Mononuclear cell (primary cell): ENCODE measurements around the gene MRS2. TPM values are rescaled to one million over a fixed set of nuclear protein-coding genes. Genes with fewer than 3 reads are reported as not detected.
"Not testable (repeated sequence)": the region's sequence is repeated elsewhere in the genome, so short reads cannot be mapped to it uniquely, and the experiment has no call there.

Source experiments
- H3K27me3 ChIP-seq: 2 replicates; pipeline ENCODE4 v1.6.0; 2011; ENCODE audit warnings: low read length, control low read depth; ENCODE audit not compliant: insufficient read depth
- H3K4me1 ChIP-seq: 2 replicates; pipeline ENCODE4 v1.5.1; 2011; ENCODE audit warnings: mild to moderate bottlenecking, low read length, control low read depth; ENCODE audit not compliant: insufficient read depth
- H3K4me3 ChIP-seq: 2 replicates; pipeline ENCODE4 v1.5.1; 2011; ENCODE audit warnings: mild to moderate bottlenecking, low read length, moderate library complexity
- H3K9me3 ChIP-seq: 2 replicates; pipeline ENCODE4 v1.5.1; 2011; ENCODE audit warnings: low read depth, mild to moderate bottlenecking, control low read depth, low read length
- total RNA-seq: library from RNA; depleted of rRNA; stranded (reverse); fragments of >200 nt; gene quantifications from one replicate; pipeline ENCODE4 v1.2.3, GENCODE V29; 2012

The MRS2 gene
- total RNA-seq, 1 donor = 6.7 TPM

DNA sequence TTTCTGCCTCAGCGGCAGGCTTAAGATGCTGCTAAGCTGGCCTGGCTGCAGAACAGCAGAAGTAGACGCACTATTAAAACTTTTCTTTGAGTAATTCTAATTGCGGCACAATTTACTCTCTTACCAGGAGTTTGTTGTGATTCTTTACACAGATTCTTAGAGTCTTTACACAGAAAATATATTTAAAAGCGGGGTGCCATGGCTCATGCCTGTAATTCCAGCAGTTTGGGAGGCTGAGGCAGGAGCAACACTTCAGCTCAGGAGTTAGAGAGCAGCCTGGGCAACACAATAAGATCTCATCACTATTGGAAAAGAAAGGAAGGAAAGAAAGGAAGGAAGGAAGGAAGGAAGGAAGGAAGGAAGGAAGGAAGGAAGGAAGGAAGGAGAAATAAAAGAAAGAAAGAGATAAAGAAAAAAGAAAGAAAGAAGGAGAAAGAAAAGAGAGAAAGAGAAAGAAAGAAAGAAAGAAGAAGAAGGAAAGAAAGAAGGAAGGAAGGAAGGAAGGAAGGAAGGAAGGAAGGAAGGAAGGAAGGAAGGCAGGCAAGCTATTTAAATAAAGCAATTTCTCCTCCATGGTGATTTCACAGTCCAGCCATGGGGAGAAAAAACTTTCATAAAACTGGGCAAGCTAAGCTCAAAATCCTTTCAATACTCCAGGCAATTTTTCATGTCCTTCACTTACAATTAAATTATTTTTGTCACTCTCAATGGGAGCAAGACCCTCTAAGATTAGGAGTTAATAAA, 21.1 kb upstream of the MRS2 start:
- H3K4me1 ChIP-seq = no peaks in the 10 kb centered on the region
- H3K9me3 ChIP-seq = no peaks in the 10 kb centered on the region
- H3K4me3 ChIP-seq = no peak overlapping the region
- H3K27me3 ChIP-seq = no peaks in the 10 kb centered on the region

DNA sequence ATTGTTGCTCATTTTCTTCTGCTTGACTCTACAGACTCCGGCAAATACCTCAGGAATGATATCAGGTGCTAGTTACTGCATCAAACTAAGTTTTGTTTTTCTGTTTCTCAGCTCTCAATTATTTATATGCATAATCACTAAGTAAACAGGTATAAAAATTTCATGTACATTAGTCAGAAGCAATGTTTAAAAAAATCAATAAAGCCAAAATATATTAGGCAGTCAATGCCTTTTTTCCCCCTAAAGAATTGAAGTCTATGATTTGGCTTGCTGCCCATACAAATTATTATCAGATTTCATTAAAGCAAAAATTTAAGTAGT, 20.6 kb upstream of the MRS2 start:
- Histone ChIP-seq H3K4me3 (no peak overlapping the region), H3K9me3 (no peaks in the 10 kb centered on the region), H3K4me1 (no peaks in the 10 kb centered on the region), H3K27me3 (no peaks in the 10 kb centered on the region)

DNA sequence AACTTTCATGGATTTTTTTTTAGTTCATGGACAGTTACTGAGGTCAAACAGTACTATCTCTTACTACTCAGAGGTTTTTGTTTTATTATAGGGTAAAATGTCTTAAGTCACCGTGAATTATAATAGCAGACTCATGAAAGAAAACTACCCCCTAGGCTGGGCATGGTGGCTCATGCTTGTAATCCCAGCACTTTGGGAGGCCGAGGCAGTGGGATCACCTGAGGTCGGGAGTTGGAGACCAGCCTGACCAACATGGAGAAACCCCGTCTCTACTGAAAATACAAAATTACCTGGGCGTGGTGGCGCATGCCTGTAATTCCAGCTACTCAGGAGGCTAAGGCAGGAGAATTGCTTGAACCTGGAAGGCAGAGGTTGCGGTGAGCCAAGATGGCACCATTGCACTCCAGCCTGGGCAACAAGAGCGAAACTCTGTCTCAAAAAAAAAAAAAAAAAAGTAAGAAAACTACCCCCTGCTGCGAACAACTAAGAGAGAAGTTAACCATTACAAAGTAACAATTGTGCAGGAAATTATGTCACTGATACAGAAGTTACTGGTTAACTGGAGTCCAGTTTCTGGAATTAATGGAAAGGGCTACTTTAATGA, 19.7 kb upstream of the MRS2 start:
- not testable (repeated sequence) for H3K4me3 ChIP-seq, H3K9me3 ChIP-seq, H3K4me1 ChIP-seq, H3K27me3 ChIP-seq

DNA sequence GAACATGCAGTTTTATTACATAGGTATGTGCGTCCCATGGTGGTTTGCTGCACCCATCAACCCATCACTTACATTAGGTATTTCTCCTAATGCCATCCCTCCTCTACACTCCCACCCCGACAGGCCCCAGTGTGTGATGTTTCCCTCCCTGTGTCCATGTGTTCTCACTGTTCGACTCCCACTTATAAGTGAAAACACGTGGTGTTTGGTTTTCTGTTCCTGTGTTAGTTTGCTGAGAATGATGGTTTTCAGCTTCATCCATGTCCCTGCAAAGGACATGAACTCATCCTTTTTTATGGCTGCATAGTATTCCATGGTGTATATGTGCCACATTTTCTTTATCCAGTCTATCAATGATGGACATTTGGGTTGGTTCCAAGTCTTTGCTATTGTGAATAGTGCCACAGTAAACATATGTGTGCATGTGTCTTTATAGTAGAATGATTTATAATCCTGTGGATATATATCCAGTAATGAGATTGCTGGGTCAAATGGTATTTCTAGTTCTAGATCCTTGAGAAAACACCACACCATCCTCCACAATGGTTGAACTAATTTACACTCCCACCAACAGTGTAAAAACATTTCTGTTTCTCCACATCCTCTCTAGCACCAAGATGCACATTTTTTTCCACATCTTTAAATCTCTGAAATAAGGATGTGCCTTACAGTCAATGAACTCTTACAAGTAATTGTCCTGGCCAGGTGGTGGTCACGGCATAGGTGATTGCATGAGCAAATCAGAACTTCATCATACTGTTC, 18.2 kb upstream of the MRS2 start:
- not testable (repeated sequence) for H3K27me3 ChIP-seq, H3K9me3 ChIP-seq, H3K4me1 ChIP-seq, H3K4me3 ChIP-seq

DNA sequence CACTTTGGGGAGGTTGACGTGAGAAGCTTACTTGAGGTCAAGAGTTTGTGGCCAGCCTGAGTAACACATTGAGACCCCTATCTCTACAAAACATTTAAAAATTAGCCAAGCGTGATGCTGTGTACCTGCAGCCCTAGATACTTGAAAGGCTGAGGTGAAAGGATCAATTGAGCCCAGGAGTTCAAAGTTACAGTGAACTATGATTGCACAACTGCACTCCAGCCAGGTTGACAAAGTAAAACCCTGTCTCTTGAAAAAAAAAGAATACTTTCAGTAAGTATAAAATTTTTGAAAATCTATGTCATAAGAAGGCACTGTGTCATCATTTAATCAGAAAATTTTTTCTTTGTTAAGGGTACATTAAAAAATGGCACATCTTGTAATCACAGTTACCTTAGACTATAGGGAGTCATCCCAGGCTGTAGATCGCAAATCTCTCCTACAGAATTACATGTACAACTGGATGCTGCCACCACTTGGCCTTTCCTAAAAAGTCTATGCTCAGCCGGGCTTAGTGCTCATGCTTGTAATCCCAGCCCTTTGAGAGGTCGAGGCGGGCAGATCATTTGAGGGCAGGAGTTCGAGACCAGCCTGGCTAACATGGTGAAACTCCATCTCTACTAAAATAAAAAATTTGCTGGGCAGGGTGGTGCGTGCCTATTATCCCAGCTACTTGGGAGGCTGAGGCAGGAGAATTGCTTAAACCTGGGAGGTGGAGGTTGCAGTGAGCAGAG, 17.0 kb upstream of the MRS2 start:
- H3K9me3 ChIP-seq = no peaks in the 10 kb centered on the region
- H3K4me1 ChIP-seq = no peaks in the 10 kb centered on the region
- H3K27me3 ChIP-seq = no peaks in the 10 kb centered on the region
- no peak overlapping the region for H3K4me3 ChIP-seq

DNA sequence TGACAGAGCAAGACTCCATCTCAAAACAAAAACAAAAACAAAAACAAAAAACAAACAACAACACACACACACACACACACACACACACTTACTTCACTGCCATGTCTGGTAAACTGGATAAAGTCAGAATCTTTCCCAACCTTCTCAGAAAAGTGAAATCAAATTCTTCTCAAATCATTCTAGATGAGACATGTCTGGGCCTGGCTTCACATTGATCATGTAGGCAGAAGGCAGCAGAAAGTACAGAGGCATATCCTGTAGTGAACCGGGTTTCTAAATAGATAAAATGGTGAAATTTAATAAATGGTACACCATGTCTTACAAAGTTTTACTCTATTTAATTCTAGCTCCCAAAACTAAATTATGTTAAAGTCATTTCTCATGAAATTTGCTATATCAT, 14.9 kb upstream of the MRS2 start:
- Histone ChIP-seq H3K9me3 (no peaks in the 10 kb centered on the region), H3K27me3 (no peaks in the 10 kb centered on the region), H3K4me1 (no peaks in the 10 kb centered on the region), H3K4me3 (no peak overlapping the region)

DNA sequence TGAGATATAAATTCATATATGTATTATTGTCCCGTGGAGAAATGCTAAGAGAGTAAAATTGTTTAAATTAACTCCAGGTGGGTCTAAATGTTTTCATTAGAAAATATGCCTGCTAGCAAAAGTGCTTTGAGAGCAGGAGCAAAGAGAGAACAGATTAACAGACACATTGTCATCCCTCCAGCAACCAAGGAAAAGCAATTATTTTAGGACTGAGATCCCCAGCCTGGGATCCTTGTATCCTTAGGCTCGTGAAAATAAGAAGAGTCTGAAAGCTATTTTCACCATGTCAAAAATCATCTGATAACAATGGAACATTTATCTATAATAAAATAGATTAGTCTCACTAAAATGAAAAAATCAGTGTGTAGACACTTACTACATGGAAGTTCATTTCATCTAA, 11.5 kb upstream of the MRS2 start:
- H3K9me3 ChIP-seq = no peaks in the 10 kb centered on the region
- H3K27me3 ChIP-seq = no peaks in the 10 kb centered on the region
- H3K4me1 ChIP-seq = peaks cover 11% of the 10 kb centered on the region
- no peak overlapping the region for H3K4me3 ChIP-seq

DNA sequence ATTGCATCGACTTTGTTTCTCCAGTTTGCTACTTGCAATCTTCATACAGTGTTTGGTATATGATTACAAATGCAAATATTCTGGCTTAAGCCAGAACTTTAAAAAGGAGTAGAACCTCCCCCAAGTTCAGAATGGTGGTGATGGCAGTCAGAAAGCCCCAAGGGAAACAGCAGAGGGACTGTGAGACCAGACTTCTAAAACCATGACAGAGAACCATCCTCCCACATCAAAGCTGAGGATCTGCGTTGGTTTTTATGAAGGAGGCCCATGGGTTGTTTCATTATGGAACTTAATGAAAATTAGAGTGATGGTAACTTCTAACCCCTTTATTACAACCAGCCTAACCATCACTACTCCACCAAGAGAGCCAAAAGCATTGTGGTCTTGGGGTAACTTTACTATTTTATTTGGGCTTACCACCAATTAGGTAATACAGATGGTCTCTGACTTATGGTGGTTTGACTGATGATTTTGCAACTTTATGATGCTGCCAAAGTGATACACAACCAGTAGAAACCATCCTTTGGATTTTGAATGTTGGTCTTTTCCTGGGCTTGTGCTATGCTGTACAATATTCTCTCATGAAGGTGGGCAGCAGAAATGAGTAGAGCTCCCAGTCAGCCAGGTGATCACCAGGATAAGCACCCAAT, 10.9 kb upstream of the MRS2 start:
- Histone ChIP-seq H3K27me3 (no peaks in the 10 kb centered on the region), H3K9me3 (no peaks in the 10 kb centered on the region), H3K4me1 (peaks cover 11% of the 10 kb centered on the region), H3K4me3 (no peak overlapping the region)

DNA sequence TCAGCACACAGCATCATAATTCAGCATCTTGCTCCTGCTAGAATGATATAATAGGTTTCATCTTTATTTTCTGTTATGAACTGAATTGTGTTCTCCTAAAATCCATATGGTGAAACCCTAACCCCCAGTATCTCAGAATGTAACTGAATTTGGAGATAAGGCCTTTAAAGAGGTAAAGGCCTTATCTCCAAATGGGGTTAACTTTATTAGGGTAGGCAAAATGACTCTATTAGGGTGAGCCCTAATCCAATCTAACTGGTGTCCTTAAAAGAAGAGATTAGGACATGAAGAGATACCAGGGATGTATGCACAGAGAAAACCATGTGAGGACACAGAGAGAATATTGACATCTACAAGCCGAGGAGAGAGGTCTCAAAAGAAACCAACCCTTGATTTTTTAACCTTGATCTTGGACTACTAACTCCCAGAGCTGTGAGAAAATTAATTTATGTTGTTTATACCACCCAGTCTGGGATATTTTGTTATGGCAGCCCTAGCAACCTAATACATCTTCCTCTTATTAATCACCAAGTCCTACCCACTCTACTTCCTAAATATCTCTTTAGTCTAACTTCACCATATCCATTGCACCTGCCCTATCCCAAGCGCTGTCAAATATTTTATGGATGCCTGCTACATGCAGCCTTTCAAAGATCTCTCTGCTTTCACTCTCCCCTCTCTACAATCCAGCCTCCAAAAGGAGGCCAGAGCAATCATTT, 8.5 kb upstream of the MRS2 start:
- H3K27me3 ChIP-seq = no peaks in the 10 kb centered on the region
- H3K4me1 ChIP-seq = peaks cover 11% of the 10 kb centered on the region
- no peak overlapping the region for H3K4me3 ChIP-seq
- H3K9me3 ChIP-seq = no peaks in the 10 kb centered on the region

DNA sequence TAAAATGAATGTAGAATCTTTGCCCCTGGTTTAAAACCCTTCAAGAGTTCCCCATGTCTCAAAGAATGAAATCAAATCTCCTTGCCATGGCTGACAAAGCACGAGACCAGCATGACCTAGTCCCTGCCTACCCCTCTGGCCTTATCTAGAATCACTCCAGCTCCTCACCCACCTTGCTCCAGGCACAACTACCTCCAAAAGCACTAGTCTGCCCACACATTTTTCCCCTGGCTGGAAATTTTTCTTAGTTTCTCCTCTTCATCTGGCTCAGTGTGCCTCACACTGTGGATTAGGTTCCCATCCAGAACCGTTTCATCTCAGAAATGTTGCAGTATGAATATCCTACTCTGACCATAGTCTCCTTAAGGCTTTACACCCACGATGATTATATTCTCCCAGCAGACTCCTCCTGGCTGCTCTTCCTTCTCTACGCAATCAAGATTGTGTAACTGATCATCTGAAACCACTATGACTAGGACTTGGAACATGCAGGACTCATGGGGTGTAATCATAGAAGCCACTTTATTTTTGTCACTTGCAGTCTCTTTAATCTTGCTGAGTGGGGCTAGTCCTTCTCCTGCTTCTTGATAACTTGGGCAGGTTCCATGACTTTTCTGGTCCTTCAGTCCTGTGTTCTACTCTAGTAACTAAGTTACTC, 7.8 kb upstream of the MRS2 start:
- Histone ChIP-seq H3K27me3 (no peaks in the 10 kb centered on the region), H3K4me3 (no peak overlapping the region), H3K9me3 (no peaks in the 10 kb centered on the region), H3K4me1 (peaks cover 11% of the 10 kb centered on the region)

DNA sequence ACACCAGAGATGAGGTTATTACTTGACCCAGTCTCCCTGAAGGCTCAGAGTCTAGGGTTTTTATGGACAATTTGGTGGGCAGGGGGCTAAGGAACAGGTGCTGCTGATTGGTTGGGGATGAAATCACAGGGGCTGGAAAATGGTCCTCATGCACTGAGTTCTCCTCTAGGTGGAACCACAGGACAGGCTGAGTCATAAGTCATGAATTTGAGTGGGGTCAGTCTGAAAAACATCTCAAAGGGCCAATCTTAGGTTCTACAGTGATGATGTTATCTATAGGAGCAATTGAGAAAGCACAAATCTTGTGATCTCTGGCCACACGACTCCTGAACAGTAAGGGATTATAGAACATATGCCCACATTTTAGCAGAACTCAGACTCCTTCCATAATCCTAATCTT, 5.9 kb upstream of the MRS2 start:
- Histone ChIP-seq H3K4me3 (no peak overlapping the region), H3K27me3 (no peaks in the 10 kb centered on the region), H3K4me1 (peaks cover 11% of the 10 kb centered on the region), H3K9me3 (no peaks in the 10 kb centered on the region)

DNA sequence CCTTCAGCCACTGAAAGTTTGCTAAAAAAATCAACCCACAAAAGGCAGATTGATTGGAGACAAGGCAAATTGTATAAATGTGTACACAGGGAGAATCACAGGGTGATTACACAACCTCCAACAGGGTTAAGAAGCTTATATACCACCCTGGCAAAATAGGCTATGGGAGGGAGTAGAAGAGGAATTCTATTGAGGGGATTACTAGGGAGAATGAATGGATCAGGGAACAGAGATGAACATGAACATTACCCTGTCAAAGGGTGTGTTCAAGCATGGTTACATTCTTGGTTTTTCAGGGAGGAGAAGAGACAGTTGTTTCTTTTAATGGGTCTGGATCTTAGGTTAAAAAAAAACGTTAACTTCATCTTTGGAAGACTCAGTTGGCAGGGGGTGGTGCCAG, 5.1 kb upstream of the MRS2 start:
- Histone ChIP-seq H3K4me1 (peaks cover 11% of the 10 kb centered on the region), H3K4me3 (no peak overlapping the region)

DNA sequence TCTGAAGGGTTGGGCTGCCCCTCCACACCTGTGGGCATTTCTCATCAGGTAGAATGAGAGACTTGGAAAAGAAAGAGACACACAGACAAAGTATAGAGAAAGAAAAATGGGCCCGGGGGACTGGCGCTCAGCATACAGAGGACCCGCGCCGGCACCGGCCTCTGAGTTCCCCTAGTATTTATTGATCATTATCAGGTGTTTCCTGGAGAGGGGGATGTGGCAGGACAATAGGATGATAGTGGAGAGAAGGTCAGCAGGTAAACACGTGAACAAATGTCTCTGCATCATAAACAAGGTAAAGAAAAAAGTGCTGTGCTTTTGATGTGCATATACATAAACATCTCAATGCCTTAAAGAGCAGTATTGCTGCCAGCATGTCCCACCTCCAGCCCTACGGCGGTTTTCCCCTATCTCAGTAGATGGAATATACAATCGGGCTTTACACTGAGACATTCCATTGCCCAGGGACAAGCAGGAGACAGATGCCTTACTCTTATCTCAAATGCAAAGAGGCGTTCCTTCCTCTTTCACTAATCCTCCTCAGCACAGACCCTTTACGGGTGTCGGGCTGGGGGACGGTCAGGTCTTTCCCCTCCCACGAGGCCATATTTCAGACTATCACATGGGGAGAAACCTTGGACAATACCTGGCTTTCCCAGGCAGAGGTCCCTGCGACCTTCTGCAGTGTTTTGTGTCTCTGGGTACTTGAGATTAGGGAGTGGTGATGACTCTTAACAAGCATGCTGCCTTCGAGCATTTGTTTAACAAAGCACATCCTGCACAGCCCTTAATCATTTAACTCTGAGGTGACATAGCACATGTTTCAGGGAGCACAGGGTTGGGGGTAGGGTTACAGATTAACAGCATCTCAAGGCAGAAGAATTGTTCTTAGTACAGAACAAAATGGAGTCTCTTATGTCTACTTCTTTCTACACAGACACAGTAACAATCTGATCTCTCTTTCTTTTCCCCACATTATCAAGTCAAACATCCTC, 2.4 kb upstream of the MRS2 start:
- H3K4me1 ChIP-seq = peaks cover 13% of the 10 kb centered on the region
- H3K4me3 ChIP-seq, H3K9me3 ChIP-seq, H3K27me3 ChIP-seq: not testable (repeated sequence)

More for the DNA sequence above, 5.1 kb upstream of the MRS2 start:
- Histone ChIP-seq H3K9me3 (no peaks in the 10 kb centered on the region), H3K27me3 (no peaks in the 10 kb centered on the region)
